ENCODE data around the gene CSK.

- no peak for TF ChIP-seq CTCF (conservative IDR thresholded peaks at IDR 0.05; ENCODE audit: low read length)
- TF ChIP-seq EZH2phosphoT487 (IDR thresholded peaks at IDR 0.05; ENCODE audit: borderline replicate concordance), result no peak
These were observed 13.6 kb upstream of the CSK start for GRCh38 chr15:74768099-74768770.
